ENCODE measurements around the gene ANKRD10.
"Not testable (repeated sequence)": the region's sequence is repeated elsewhere in the genome, so short reads cannot be mapped to it uniquely, and the experiment has no call there.

DNA sequence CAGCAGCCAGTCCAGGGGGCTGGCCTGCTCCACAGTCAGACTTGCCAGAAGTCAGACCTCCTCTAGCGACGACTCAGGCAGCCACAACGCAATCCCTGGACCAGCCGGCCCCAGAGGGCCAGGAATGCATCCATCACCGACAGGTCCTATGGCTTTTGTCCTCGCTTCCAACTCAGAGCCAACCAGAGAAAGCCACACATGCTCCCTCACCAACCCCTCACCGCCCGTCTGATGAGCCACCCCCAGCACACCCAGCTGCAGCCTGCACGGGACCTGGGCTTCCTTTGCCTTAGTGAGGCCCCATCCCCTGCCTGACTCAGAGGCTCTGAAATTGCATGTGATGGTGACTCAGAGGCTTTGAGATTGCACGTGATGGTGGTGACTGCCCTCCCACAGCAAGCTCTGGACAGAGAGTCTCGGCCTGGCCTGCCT lies 40.2 kb upstream of the ANKRD10 start:
- TF ChIP-seq, protein P1, sequence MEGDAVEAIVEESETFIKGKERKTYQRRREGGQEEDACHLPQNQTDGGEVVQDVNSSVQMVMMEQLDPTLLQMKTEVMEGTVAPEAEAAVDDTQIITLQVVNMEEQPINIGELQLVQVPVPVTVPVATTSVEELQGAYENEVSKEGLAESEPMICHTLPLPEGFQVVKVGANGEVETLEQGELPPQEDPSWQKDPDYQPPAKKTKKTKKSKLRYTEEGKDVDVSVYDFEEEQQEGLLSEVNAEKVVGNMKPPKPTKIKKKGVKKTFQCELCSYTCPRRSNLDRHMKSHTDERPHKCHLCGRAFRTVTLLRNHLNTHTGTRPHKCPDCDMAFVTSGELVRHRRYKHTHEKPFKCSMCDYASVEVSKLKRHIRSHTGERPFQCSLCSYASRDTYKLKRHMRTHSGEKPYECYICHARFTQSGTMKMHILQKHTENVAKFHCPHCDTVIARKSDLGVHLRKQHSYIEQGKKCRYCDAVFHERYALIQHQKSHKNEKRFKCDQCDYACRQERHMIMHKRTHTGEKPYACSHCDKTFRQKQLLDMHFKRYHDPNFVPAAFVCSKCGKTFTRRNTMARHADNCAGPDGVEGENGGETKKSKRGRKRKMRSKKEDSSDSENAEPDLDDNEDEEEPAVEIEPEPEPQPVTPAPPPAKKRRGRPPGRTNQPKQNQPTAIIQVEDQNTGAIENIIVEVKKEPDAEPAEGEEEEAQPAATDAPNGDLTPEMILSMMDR (IDR thresholded peaks at IDR 0.05) = not testable (repeated sequence)
- not testable (repeated sequence) for TF ChIP-seq POLR2A (IDR thresholded peaks at IDR 0.05)
